Spinal cord (tissue), 10 donors: ENCODE data around the gene AGBL4. TPM values are rescaled to one million over a fixed set of nuclear protein-coding genes. Genes with fewer than 3 reads are reported as not detected.
A peak's percentile ranks its signal among the peaks of the same experiment; 100 is the strongest.

ENCODE experiments used
- DNase-seq, 6 donors: peaks; one replicate each; pipeline versions ENCODE4 v3.0.0 to v3.0.0-alpha.2; 2013 to 2015; ENCODE audit warnings: low spot score in 6 of 6, low read depth in 4 of 6
- H3K27ac ChIP-seq: one replicate; pipeline ENCODE4 v1.5.1; 2013; ENCODE audit warnings: low read depth, low read length, control low read depth
- H3K27me3 ChIP-seq: one replicate; pipeline ENCODE4 v1.6.1; 2013; ENCODE audit warnings: low read length; ENCODE audit not compliant: control insufficient read depth, insufficient read depth
- H3K36me3 ChIP-seq: one replicate; pipeline ENCODE4 v1.6.1; 2013; ENCODE audit warnings: low read length; ENCODE audit not compliant: control insufficient read depth, insufficient read depth
- H3K4me1 ChIP-seq: one replicate; pipeline ENCODE4 v1.6.1; 2013; ENCODE audit warnings: low read length; ENCODE audit not compliant: control insufficient read depth, insufficient read depth
- H3K4me3 ChIP-seq: one replicate; pipeline ENCODE4 v1.5.1; 2013; ENCODE audit warnings: low read depth, low read length, control low read depth
- H3K9me3 ChIP-seq: one replicate; pipeline ENCODE4 v1.6.1; 2013; ENCODE audit warnings: low read length; ENCODE audit not compliant: control insufficient read depth, insufficient read depth
- whole genome bisulfite sequencing: methylation state at CpG from one replicate; pipeline ENCODE4 v1.1.5; 2013; ENCODE audit warnings: missing lambda C conversion rate; ENCODE audit not compliant: insufficient coverage; 5-methylcytosine and 5-hydroxymethylcytosine counted together
- polyA plus RNA-seq, 2 donors: library from polyadenylated mRNA; unstranded; fragments of 120-200 nt; gene quantifications; one replicate each; pipeline ENCODE4 v1.2.1, GENCODE V29; 2013; ENCODE audit not compliant: insufficient read length in 2 of 2
- total RNA-seq, 2 donors: library from RNA; depleted of rRNA in 1 of 2; stranded (reverse); fragments of 120-200 nt in 1 of 2; fragments of >200 nt in 1 of 2; gene quantifications; one replicate each; pipeline versions ENCODE4 v1.2.3 to v1.2.4, GENCODE V29; 2013 to 2014
- donor health status: healthy.

Gene AGBL4
- total and polyA plus RNA-seq, 4 donors, result 3.8 to 6.8 (median 4.7) TPM

GRCh38 chr1:49190138-49190537 lies 833.6 kb downstream of the AGBL4 start:
- DNase-seq, result no peak
- no peak overlapping the region for H3K4me3 ChIP-seq
- no peaks in the 10 kb centered on the region for H3K4me1 ChIP-seq
- 50% methylated on average over 1 of the region's 1 CpG for WGBS
- no peak overlapping the region for H3K27ac ChIP-seq
- peaks cover 2% of the 10 kb centered on the region for H3K9me3 ChIP-seq
- no peaks in the 10 kb centered on the region for H3K36me3 ChIP-seq
- H3K27me3 ChIP-seq, result no peaks in the 10 kb centered on the region

DNA sequence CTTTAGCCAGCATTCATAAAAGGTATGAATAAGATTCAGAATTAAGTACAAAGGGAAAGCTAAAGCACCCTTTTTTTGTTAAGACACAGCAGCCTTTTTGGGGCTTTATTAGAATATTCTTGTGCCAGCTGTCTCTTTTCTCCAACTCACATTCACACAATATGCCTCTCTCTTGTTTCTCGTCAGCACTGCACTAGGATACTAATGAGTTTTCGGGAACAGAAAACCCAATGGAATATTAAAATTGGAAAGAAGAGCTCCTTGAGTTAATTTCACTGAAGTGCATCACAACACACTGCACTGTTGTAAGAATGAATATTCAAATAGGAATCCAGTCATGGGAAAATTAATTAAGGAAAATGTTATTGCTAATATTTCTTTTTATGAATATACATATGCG lies 836.7 kb downstream of the AGBL4 start:
- H3K27me3 ChIP-seq, result no peaks in the 10 kb centered on the region
- H3K9me3 ChIP-seq, result no peaks in the 10 kb centered on the region
- no peaks in the 10 kb centered on the region for H3K4me1 ChIP-seq
- H3K27ac ChIP-seq, result no peak overlapping the region
- DNase-seq, result peak in 5 of 6 donors; percentile 6 to 87 (median 15)
- no CpG with 5 or more reads among the region's 3 CpGs for WGBS
- no peaks in the 10 kb centered on the region for H3K36me3 ChIP-seq
- no peak overlapping the region for H3K4me3 ChIP-seq

DNA sequence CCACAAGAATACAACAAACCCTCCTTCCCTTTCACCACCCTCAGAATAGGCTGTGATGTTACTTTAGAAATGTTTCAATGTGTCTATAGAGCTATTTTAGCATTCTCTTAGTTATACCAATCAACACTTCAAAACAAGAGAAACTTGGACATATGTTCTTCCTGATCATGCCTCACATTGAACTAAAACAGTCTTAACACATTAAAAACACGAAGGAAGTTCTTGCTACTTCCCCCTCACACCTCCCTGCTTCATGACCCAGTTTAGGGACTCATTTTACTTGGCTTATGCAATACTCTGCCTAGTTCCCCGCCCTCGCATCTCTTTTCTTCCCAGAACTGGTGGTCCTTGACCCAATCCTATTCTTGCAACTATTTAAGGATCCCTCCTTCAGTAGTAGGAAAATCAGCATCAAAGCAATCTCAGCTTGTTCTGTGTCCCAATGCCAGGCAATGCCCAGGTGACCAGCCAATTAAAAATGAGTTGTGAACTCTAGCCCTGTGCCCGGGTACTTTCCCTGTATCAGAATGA lies 838.2 kb downstream of the AGBL4 start:
- DNase-seq, result no peak
- Histone ChIP-seq H3K4me1 (no peaks in the 10 kb centered on the region), H3K27me3 (no peaks in the 10 kb centered on the region), H3K4me3 (no peak overlapping the region), H3K27ac (no peak overlapping the region), H3K36me3 (no peaks in the 10 kb centered on the region), H3K9me3 (no peaks in the 10 kb centered on the region)
- WGBS, result 91% methylated on average over 4 of the region's 4 CpGs

DNA sequence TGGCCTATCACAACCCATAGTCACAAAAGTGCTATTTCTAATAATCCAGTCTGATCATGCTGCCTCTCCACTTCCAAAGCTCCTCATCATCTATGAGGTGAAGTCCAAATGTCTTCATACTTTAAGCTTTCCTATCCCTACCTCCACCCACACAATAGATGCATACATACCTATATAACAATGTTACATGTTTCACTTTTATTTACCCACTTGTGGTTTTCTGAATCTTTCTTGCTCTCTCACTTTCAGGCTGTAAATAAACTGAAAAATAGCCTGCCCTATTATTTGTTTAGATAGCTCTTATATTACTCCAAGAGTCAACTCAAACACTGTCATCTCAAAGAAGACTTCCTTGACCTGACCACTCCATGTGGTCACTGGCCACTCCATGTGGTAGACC lies 840.3 kb downstream of the AGBL4 start:
- no peaks in the 10 kb centered on the region for H3K27me3 ChIP-seq
- DNase-seq, result no peak

DNA sequence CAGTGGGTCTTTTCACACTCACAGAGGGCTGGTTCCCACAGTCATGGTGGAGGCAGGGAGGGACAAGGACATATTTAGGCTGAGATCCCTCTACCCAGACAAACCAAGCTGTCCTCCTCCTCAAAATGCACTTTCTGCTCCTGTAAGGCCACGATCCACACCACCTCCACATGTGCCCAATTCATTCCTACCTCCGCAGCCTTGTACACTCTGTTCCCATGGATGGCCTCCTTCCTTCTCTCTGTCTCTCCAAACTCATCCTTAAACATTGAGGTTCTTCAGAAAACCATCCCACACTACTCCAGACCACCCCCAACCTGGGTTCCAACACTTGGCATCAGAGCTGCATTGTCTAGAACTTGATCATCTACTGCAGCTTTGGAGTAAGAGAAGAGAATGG lies 842.7 kb downstream of the AGBL4 start:
- no peak for DNase-seq
- no peaks in the 10 kb centered on the region for H3K36me3 ChIP-seq
- H3K9me3 ChIP-seq, result no peaks in the 10 kb centered on the region
- H3K4me1 ChIP-seq, result no peaks in the 10 kb centered on the region
- 80% methylated on average over 2 of the region's 2 CpGs for whole genome bisulfite sequencing
- H3K27me3 ChIP-seq, result no peaks in the 10 kb centered on the region
- no peak overlapping the region for H3K4me3 ChIP-seq
- H3K27ac ChIP-seq, result no peak overlapping the region

More for the DNA sequence above, 840.3 kb downstream of the AGBL4 start:
- Histone ChIP-seq H3K27ac (no peak overlapping the region), H3K9me3 (no peaks in the 10 kb centered on the region), H3K36me3 (no peaks in the 10 kb centered on the region), H3K4me3 (no peak overlapping the region), H3K4me1 (no peaks in the 10 kb centered on the region)

GRCh38 chr1:49171941-49172593 lies 851.7 kb downstream of the AGBL4 start:
- WGBS, result 86% methylated on average over 1 of the region's 2 CpGs
- Histone ChIP-seq H3K27me3 (no peaks in the 10 kb centered on the region), H3K36me3 (no peaks in the 10 kb centered on the region), H3K4me1 (no peaks in the 10 kb centered on the region), H3K9me3 (no peaks in the 10 kb centered on the region), H3K27ac (no peak overlapping the region), H3K4me3 (no peak overlapping the region)
- no peak for DNase-seq

DNA sequence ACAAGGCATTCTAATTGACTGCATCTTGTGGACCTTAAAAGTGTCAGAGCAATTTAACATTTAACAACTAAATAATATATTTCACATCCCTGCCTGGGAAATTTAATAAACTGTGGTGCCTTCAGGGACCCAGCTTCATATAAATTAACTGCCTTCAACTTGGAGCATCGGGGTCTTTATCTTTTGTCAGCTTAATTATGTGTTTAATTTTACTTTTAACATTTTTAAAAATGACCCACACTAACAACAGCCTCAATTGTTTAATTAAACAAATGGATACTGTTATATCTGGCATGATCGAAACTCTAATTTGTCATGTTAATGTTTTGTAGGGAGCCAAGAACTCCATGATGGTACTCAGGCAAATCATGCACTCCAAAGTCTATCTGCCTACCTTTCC lies 857.7 kb downstream of the AGBL4 start:
- Histone ChIP-seq H3K4me1 (no peaks in the 10 kb centered on the region), H3K9me3 (no peaks in the 10 kb centered on the region), H3K4me3 (no peak overlapping the region), H3K27ac (no peak overlapping the region), H3K36me3 (no peaks in the 10 kb centered on the region), H3K27me3 (no peaks in the 10 kb centered on the region)
- peak in 1 of 6 donors; percentile 64 for DNase-seq
- no CpG with 5 or more reads among the region's 2 CpGs for WGBS

DNA sequence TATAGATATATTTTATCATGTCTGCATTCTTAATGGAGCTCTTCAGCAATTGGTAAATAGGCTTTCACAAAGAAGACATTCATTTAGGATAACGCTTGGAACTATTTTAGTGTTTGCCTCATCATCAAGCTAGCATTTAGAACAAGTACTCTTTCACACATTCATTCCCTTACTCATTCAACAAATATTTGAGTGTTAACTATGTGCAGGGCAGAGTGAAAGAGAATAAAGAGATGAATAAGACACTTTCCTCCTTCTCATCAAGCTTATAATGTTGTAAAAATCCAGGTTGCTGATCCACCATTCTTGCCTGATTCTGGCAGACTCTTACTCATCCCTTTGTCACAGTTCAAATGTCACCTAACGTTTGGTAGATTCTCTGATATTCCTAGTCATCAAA lies 860.7 kb downstream of the AGBL4 start:
- Histone ChIP-seq H3K9me3 (no peaks in the 10 kb centered on the region), H3K4me3 (no peak overlapping the region), H3K36me3 (no peaks in the 10 kb centered on the region), H3K27ac (no peak overlapping the region), H3K4me1 (no peaks in the 10 kb centered on the region), H3K27me3 (no peaks in the 10 kb centered on the region)
- peak in 1 of 6 donors; percentile 2 for DNase-seq
- 83% methylated on average over 1 of the region's 2 CpGs for WGBS

GRCh38 chr1:49160677-49161076 lies 863.1 kb downstream of the AGBL4 start:
- WGBS, result 94% methylated on average over 2 of the region's 6 CpGs
- H3K27ac ChIP-seq, result no peak overlapping the region
- no peaks in the 10 kb centered on the region for H3K9me3 ChIP-seq
- no peak overlapping the region for H3K4me3 ChIP-seq
- H3K36me3 ChIP-seq, result no peaks in the 10 kb centered on the region
- no peaks in the 10 kb centered on the region for H3K4me1 ChIP-seq
- DNase-seq, result no peak
- H3K27me3 ChIP-seq, result no peaks in the 10 kb centered on the region

- Histone ChIP-seq H3K27ac (no peak overlapping the region), H3K9me3 (no peaks in the 10 kb centered on the region), H3K36me3 (no peaks in the 10 kb centered on the region), H3K27me3 (no peaks in the 10 kb centered on the region), H3K4me3 (no peak overlapping the region), H3K4me1 (no peaks in the 10 kb centered on the region)
- DNase-seq, result peak in 1 of 6 donors; percentile 47
- WGBS, result no CpG with 5 or more reads among the region's 1 CpG
These were observed 887.0 kb downstream of the AGBL4 start for GRCh38 chr1:49136738-49137251.
